ENCODE measurements around the gene KDM4B. TPM values are rescaled to one million over a fixed set of nuclear protein-coding genes. Genes with fewer than 3 reads are reported as not detected.
"Not testable (repeated sequence)": the region's sequence is repeated elsewhere in the genome, so short reads cannot be mapped to it uniquely, and the experiment has no call there.

KDM4B gene
- total RNA-seq, 2 experiments from 2014 or later: 55.9 to 60.8 TPM

DNA sequence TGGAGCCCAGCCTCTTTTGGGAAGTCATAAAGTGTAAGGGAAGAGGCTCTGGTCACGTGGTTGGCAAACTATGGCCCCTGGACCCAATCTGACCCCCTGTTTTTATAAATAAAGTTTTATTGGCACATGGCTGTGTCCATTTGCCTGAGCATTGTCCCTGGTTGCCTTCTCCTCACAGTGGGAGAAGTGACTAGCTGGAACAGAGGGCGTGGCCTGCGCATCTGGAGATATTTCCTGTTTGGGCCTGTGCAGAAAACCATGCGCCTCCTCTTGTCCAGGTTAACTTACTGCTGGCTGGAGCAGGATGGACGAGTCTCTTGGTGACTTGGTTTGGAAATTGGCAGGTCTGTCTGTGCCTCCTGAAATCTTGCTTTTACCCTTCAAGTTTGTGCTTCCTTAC, 48.3 kb downstream of the KDM4B start:
- Mint-ChIP-seq H3K36me3 (peaks cover 4% of the 10 kb centered on the region), H3K27me3 (no peaks in the 10 kb centered on the region), H3K4me3 (no peak overlapping the region), H3K9me3 (no peaks in the 10 kb centered on the region), H3K27ac (no peak overlapping the region), H3K4me1 (peaks cover 2% of the 10 kb centered on the region)
- POLR2A ChIA-PET: no interaction called here
- DNase-seq (no peak), ATAC-seq (ENCODE audit: low read depth) (no peak)

DNA sequence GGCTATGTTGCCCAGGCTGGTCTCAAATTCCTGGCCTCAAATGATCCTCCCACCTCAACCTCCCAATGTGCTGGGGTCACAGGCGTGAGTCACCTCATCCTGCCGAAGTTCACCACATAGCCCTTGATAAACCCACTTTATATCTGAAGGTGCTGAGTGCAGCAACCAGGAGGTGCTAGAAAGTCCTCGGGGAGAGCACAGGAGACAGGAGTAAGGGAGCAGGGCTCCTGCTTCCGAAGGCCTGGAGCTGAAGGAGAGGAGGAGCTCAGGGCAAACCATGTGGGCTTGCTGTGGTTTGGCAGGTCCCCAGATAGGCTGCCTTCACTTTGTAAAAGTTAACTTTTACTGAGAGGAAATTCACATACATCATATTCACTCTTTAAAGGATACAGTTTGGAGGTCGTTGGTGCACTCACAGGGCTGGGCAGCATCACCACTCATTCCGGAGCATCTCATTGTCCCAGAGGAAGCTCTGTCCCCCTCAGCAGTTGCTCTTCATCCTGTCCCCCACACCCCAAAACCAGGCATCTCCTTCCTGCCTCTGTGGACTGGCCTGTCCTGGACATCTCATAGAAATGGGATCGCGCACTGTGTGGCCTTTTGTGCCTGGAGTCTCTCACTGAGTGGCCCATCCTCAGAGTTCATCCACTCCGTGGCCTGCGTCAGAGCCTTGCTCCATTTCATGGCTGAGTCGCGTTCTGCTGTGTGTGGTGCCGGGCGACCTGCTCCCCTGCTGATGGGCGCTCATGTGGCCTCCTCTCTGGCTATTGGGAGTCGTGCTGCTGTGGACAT, 49.5 kb downstream of the KDM4B start:
- Mint-ChIP-seq H3K36me3 (peaks cover 4% of the 10 kb centered on the region), H3K4me1 (peaks cover 2% of the 10 kb centered on the region), H3K4me3 (no peak overlapping the region), H3K27me3 (no peaks in the 10 kb centered on the region), H3K9me3 (no peaks in the 10 kb centered on the region), H3K27ac (no peak overlapping the region)
- DNase-seq: no peak
- POLR2A ChIA-PET: no interaction called here
- no peak for ATAC-seq (ENCODE audit: low read depth)

DNA sequence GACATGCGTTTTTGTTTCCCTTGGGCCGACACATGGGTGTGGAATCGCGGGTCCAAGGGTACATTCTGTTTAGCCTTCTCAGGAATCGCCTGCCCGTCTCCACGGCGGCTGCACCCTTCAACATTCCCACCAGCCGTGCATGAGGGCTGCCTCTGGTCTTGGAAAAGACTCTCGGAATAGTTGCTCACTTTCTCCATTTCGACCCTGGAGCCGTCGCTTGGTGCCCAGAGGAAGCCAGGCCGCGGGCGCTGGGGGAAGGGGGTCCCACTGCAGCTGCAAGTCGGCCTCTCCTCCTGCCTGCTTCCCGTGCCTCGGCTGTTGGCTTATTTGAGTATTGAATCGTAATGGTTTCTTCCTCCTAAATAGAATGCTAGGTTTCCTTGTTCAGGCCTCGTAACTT, 51.5 kb downstream of the KDM4B start:
- Mint-ChIP-seq H3K4me1 (peaks cover 2% of the 10 kb centered on the region), H3K36me3 (peaks cover 4% of the 10 kb centered on the region), H3K27ac (no peak overlapping the region), H3K27me3 (no peaks in the 10 kb centered on the region), H3K9me3 (no peaks in the 10 kb centered on the region), H3K4me3 (no peak overlapping the region)
- ATAC-seq (ENCODE audit: low read depth) (no peak), DNase-seq (no peak)
- POLR2A ChIA-PET: no interaction called here

DNA sequence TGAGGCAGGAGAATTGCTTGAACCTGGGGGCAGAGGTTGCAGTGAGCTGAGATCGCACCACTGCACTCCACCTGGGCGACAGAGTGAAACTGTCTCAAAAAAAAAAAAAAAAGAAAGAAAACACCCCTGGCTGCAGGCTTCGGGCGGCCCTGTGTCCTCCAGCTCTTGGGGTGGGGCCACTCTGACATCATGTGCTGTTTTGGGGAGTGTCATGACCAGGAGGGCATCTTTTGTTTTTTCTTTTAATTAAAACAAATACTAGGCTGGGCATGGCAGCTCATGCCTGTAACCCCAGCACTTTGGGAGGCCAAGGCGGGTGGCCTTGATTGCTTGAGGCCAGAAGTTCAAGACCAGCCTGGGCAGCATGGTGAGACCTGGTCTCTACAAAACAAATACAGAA, 52.1 kb downstream of the KDM4B start:
- no peak overlapping the region for H3K27ac Mint-ChIP-seq
- POLR2A ChIA-PET: no interaction called here
- no peaks in the 10 kb centered on the region for H3K9me3 Mint-ChIP-seq
- no peak for DNase-seq
- H3K36me3 Mint-ChIP-seq: peaks cover 4% of the 10 kb centered on the region
- no peak overlapping the region for H3K4me3 Mint-ChIP-seq
- H3K27me3 Mint-ChIP-seq: no peaks in the 10 kb centered on the region
- no peak for ATAC-seq (ENCODE audit: low read depth)
- H3K4me1 Mint-ChIP-seq: peaks cover 2% of the 10 kb centered on the region

DNA sequence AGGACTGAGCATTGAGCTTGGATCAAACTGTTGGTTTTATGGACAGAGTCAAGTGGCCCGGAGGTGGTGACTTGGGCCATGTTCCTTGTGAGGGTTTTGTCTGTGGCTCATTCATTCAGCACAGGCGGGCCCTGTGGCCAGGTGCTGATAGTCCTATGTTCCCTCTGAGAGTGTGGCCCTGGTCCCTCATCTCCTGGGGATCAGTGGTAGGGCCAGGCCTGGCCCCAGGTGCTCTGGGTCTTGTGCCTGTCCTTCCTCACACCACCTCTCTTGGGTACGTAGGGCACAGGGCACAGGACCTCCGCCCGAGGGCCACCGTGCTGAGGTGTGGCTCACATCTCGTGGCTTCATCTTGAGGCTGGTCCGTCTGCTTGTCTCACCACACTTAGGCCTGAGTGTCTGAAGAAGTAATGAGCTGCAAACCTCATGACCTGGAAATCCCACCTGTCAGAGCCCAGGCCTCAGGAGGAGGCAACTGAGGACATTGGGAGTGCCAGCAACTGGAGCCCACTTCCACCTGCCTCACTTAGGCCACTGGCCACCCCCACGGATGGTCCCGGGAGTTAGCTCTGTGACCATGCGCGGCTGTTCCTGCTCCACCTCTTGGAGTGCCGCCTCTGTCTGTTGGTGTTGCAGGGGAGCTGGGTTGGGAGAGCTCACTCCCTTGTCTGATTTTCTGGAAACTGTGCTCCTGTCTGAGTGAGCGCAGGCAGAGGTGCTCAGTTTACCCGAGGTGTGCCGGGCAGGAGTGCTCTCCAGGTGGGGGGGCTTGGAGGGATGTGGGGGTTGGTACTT, 53.4 kb downstream of the KDM4B start:
- Mint-ChIP-seq H3K27me3 (no peaks in the 10 kb centered on the region), H3K4me1 (peaks cover 2% of the 10 kb centered on the region), H3K9me3 (no peaks in the 10 kb centered on the region), H3K27ac (no peak overlapping the region), H3K36me3 (peaks cover 4% of the 10 kb centered on the region), H3K4me3 (no peak overlapping the region)
- POLR2A ChIA-PET: no interaction called here
- DNase-seq (no peak), ATAC-seq (ENCODE audit: low read depth) (no peak)

DNA sequence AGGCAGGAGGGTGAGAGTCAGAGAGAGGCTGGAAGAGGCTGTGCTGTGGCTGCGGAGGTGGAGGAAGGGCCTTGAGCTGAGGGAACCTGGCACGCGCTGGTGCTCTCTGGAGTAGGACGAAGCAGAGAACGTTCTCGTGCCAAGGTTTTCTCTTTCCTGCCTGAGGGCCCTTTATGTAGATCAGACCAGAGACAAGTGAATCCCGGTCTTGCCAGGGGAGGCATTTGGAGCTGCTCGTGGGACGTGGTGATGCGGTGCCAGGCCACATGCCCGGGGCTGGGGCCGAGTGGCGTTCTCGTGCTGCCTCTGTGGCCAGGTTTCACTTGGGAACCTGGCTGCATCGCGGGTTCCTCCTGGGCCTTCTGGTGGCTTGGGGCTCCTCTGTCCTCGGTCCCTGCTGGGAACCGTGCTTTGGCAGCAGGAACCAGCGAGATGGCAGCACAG, 54.2 kb downstream of the KDM4B start:
- Mint-ChIP-seq H3K27me3 (no peaks in the 10 kb centered on the region), H3K36me3 (peaks cover 4% of the 10 kb centered on the region), H3K27ac (no peak overlapping the region), H3K9me3 (no peaks in the 10 kb centered on the region), H3K4me3 (no peak overlapping the region), H3K4me1 (peaks cover 1% of the 10 kb centered on the region)
- no peak for ATAC-seq (ENCODE audit: low read depth)
- DNase-seq: no peak
- POLR2A ChIA-PET: no interaction called here

DNA sequence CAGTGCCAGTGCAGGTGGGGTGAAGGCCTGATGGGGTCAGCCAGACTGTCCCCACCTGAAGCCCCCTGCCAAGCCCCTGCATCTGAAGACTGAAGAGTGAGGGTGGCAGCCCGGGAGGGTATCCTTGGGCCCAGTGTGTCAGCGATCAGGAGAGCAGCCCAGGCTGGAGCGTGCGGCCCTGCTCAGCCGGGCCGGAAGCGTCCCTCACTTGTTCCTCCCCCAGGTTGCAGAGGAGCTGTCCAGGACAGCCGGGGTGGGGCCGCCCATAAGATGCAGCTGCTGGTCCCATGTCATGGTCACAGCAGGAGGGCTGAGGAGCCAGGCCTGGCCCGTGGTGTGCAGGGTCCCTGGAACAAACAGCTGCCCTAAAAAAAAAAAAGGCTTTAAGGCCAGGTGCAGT, 55.4 kb downstream of the KDM4B start:
- POLR2A ChIA-PET: no interaction called here
- DNase-seq (no peak), ATAC-seq (ENCODE audit: low read depth) (no peak)
- Mint-ChIP-seq H3K36me3 (peaks cover 4% of the 10 kb centered on the region), H3K9me3 (no peaks in the 10 kb centered on the region), H3K4me3 (no peak overlapping the region), H3K27ac (no peak overlapping the region), H3K27me3 (no peaks in the 10 kb centered on the region), H3K4me1 (peaks cover under 1% of the 10 kb centered on the region)

DNA sequence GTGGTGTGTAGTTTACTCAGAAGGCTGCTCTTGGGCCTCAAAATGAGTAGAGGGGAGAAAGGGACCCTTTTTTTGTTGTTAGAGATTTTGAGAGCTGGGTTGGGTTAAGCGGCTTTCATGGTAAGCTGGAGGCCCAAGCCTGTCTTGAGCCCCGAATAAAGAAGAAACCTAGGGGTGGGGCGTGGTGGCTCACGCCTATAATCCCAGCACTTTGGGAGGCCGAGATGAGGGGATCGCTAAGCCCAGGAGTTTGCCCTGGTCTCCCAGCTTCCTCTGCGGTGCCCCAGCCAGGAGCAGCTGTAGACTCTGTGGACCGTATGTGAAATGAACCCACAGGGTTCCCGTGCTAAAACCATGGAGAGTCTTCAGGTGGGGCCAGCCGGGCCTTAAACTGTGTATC, 56.1 kb downstream of the KDM4B start:
- ATAC-seq (ENCODE audit: low read depth) (no peak), DNase-seq (no peak)
- H3K9me3 Mint-ChIP-seq: no peaks in the 10 kb centered on the region
- H3K36me3 Mint-ChIP-seq: peaks cover 4% of the 10 kb centered on the region
- no peaks in the 10 kb centered on the region for H3K27me3 Mint-ChIP-seq
- H3K4me1 Mint-ChIP-seq: peaks cover 2% of the 10 kb centered on the region
- no peak overlapping the region for H3K27ac Mint-ChIP-seq
- POLR2A ChIA-PET: no interaction called here
- H3K4me3 Mint-ChIP-seq: no peak overlapping the region

DNA sequence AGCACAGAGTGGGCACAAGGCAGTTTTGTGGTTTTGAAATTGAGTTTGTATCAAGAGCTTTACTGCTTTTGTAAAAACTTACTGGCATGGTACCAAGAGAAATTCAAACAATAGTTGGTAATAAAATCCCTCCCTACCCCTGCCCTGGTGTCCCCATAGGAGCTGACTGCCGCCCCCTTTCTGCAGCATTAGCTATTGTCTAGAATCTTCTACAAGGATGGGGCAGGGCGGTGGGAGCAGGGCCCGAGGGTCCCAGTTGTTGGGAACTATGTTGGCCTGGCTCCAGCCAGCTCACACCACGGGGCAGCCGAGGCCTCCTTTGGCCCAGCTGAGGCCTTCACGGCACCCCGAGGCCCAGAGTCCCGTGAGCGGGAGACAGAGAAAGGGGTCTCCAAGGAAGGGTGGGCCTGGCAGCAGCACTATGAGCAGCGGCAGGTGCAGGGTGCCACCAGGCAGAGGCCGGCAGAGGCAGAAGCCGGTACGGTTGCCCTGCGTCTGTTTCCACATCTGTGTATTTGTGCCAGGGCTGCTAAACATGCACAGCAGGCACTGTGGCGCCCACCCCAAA, 57.9 kb downstream of the KDM4B start:
- H3K36me3 Mint-ChIP-seq: no peaks in the 10 kb centered on the region
- no peak overlapping the region for H3K27ac Mint-ChIP-seq
- POLR2A ChIA-PET: no interaction called here
- H3K4me3 Mint-ChIP-seq: no peak overlapping the region
- ATAC-seq (ENCODE audit: low read depth) (no peak), DNase-seq (no peak)
- H3K4me1 Mint-ChIP-seq: peaks cover 3% of the 10 kb centered on the region
- H3K9me3 Mint-ChIP-seq: no peaks in the 10 kb centered on the region
- no peaks in the 10 kb centered on the region for H3K27me3 Mint-ChIP-seq

DNA sequence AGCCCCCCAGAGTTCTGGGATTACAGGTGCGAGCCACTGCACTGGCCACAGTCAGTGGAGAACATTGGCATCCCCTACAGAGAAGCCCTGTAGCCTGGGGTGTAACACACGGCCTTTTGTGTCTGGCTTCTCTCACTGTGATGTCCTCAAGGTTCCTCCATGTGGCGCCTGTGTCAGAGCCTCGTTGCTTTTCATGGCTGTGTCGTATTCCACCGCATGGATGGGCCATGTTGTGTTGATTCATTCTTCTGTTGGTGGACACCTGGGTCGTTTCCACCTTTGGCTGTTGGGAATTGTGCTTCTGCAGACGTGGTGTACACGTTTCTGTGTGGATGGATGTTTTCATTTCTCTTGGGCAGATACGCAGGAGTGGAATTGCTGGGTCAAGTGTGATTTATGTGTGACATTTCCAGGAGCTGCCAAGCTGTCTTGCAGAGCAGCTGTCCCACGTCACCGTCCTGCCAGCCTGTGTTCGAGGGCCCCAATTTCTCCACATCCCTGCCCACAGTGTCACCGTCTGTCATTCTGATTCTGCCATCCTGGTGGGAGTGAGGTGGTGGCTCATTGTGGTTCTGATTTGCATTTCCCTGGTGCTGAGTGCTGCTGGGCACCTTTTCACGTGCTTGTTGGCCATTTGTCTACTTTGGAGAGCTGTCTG, 59.4 kb downstream of the KDM4B start:
- no peak overlapping the region for H3K27ac Mint-ChIP-seq
- POLR2A ChIA-PET: no interaction called here

DNA sequence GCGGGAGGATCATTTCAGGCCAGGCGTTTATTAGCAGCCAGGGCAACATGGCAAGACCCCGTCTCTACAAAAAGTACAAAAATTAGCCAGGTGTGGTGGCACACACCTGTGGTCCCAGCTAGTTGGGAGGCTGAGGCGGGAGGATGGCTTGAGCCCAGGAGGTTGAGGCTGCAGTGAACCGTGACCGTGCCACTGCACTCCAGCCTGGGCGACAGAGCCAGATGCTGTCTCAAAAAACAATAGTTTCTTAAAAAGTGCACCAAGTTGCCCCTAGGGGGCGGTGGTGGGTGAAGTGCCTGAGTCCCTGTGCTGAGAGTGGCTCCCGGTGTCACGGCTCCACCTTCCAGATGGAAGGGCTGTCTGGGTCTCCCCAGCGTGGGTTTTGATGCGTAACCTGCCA, 60.7 kb downstream of the KDM4B start:
- H3K36me3 Mint-ChIP-seq, H3K4me1 Mint-ChIP-seq, H3K9me3 Mint-ChIP-seq, H3K27ac Mint-ChIP-seq, H3K4me3 Mint-ChIP-seq, POLR2A ChIA-PET, H3K27me3 Mint-ChIP-seq: not testable (repeated sequence)
- peak; percentile 66 for DNase-seq
- peak; percentile 48 for ATAC-seq (ENCODE audit: low read depth)

More for the DNA sequence above, 59.4 kb downstream of the KDM4B start:
- ATAC-seq (ENCODE audit: low read depth) (no peak), DNase-seq (no peak)
- H3K4me3 Mint-ChIP-seq: no peak overlapping the region
- peaks cover 3% of the 10 kb centered on the region for H3K4me1 Mint-ChIP-seq
- H3K27me3 Mint-ChIP-seq: no peaks in the 10 kb centered on the region
- H3K9me3 Mint-ChIP-seq: no peaks in the 10 kb centered on the region
- H3K36me3 Mint-ChIP-seq: no peaks in the 10 kb centered on the region

DNA sequence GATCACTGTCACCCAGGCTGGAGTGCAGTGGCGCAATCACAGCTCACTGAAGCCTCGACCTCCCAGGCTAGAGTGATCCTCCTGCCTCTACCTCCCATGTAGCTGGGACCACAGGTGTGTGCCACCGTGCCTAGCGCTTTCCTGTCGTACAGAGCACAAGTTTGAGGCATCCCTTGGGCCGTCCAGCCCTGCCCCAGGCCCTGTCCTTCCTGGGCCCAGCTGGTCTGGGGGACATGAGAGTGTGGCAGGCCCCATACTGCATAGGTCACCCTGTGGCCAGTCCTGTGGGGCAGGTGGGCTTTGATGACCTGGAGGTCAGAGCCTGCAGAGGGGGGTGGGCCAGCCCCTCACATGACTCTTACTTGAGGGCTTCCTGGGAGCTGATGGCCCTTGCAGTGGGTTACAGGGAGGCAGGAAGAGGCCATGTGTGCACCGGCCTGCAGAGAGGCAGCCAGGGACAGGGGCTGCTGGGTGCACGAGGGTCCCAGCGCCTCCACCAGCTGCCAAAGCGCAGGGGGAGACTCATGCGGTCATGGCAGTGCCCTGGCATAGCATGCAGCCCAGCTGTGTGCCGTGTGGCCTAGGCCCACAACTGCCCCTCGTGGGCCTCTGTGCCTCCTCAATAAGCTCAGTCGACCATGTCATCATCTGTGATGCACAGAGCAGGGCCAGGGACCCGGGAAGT, 61.4 kb downstream of the KDM4B start:
- Mint-ChIP-seq H3K9me3 (no peaks in the 10 kb centered on the region), H3K4me3 (no peak overlapping the region), H3K27me3 (no peaks in the 10 kb centered on the region), H3K27ac (no peak overlapping the region), H3K4me1 (peaks cover 3% of the 10 kb centered on the region), H3K36me3 (no peaks in the 10 kb centered on the region)
- DNase-seq (no peak), ATAC-seq (ENCODE audit: low read depth) (no peak)
- POLR2A ChIA-PET: no interaction called here

DNA sequence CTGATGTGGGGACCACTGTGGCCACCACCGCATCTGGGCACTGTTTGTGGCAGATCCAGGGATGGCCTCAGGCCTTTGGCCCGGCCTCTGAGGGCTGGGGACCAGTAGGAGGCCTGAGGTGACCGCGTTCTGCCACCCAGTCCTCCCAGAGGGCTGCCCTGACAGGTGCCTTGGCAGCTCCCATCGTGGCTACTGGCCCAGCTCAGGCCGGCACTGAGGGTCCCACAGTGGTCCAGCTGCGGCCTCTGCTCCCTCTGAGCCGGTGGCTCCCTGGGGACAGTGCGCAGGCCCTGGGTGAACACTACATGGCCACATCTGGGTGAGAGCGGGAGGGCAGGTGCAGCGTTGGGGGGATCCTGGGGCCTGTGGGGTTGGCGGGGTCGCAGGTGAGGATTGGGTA, 61.9 kb downstream of the KDM4B start:
- H3K36me3 Mint-ChIP-seq: no peaks in the 10 kb centered on the region
- POLR2A ChIA-PET: no interaction called here
- no peaks in the 10 kb centered on the region for H3K27me3 Mint-ChIP-seq
- DNase-seq: no peak
- no peak overlapping the region for H3K4me3 Mint-ChIP-seq
- no peak overlapping the region for H3K27ac Mint-ChIP-seq
- H3K9me3 Mint-ChIP-seq: no peaks in the 10 kb centered on the region
- ATAC-seq (ENCODE audit: low read depth): no peak
- peaks cover 3% of the 10 kb centered on the region for H3K4me1 Mint-ChIP-seq
